Measurements from ENCODE around the gene POC1A.
"Not testable (repeated sequence)": the region's sequence is repeated elsewhere in the genome, so short reads cannot be mapped to it uniquely, and the experiment has no call there.

POC1A gene

GRCh38 chr3:52183786-52184445, 29.7 kb upstream of the POC1A start:
- no peak for DNase-seq (ENCODE audit: low spot score)

GRCh38 chr3:52182691-52183090, 28.5 kb upstream of the POC1A start:
- DNase-seq (ENCODE audit: low spot score) = no peak

- no peak for DNase-seq (ENCODE audit: low spot score)
These were observed 28.0 kb upstream of the POC1A start for GRCh38 chr3:52182196-52182595.

GRCh38 chr3:52181543-52181942, 27.3 kb upstream of the POC1A start:
- no peak for DNase-seq (ENCODE audit: low spot score)

GRCh38 chr3:52178537-52178936, 24.3 kb upstream of the POC1A start:
- no peak for DNase-seq (ENCODE audit: low spot score)

GRCh38 chr3:52178126-52178525, 23.9 kb upstream of the POC1A start:
- DNase-seq (ENCODE audit: low spot score) = not testable (repeated sequence)

GRCh38 chr3:52177701-52178042, 23.4 kb upstream of the POC1A start:
- no peak for DNase-seq (ENCODE audit: low spot score)

- DNase-seq (ENCODE audit: low spot score) = no peak
These were observed 22.9 kb upstream of the POC1A start for GRCh38 chr3:52176951-52177700.

GRCh38 chr3:52176180-52176752, 22.0 kb upstream of the POC1A start:
- no peak for DNase-seq (ENCODE audit: low spot score)

GRCh38 chr3:52175416-52176179, 21.4 kb upstream of the POC1A start:
- no peak for DNase-seq (ENCODE audit: low spot score)

GRCh38 chr3:52174896-52175295, 20.7 kb upstream of the POC1A start:
- DNase-seq (ENCODE audit: low spot score) = no peak

- DNase-seq (ENCODE audit: low spot score) = no peak
These were observed 18.9 kb upstream of the POC1A start for GRCh38 chr3:52173101-52173500.

- no peak for DNase-seq (ENCODE audit: low spot score)
These were observed 18.1 kb upstream of the POC1A start for GRCh38 chr3:52172262-52172757.

GRCh38 chr3:52171514-52172261, 17.5 kb upstream of the POC1A start:
- DNase-seq (ENCODE audit: low spot score) = peak; percentile 66

GRCh38 chr3:52170217-52170616, 16.0 kb upstream of the POC1A start:
- not testable (repeated sequence) for DNase-seq (ENCODE audit: low spot score)

- DNase-seq (ENCODE audit: low spot score) = no peak
These were observed 13.0 kb upstream of the POC1A start for GRCh38 chr3:52167240-52167639.

- no peak for DNase-seq (ENCODE audit: low spot score)
These were observed 8.1 kb upstream of the POC1A start for GRCh38 chr3:52162250-52162872.

- no peak for DNase-seq (ENCODE audit: low spot score)
These were observed 5.3 kb upstream of the POC1A start for GRCh38 chr3:52159503-52159902.

- no peak for DNase-seq (ENCODE audit: low spot score)
These were observed 1.7 kb upstream of the POC1A start for GRCh38 chr3:52155912-52156311.

GRCh38 chr3:52153389-52154096, 680 bp downstream of the POC1A start:
- peak; percentile 59 for DNase-seq (ENCODE audit: low spot score)

- not testable (repeated sequence) for DNase-seq (ENCODE audit: low spot score)
These were observed 2.2 kb downstream of the POC1A start for GRCh38 chr3:52151991-52152390.

Measured in SW480 (cell line).